Measurements from ENCODE around the gene ZDHHC1. TPM values are rescaled to one million over a fixed set of nuclear protein-coding genes. Genes with fewer than 3 reads are reported as not detected.

The ZDHHC1 gene
- total RNA-seq, 1 donor: 9.0 TPM

GRCh38 chr16:67433131-67433719 lies 16.9 kb upstream of the ZDHHC1 start:
- peaks cover 9% of the 10 kb centered on the region for H3K36me3 ChIP-seq (ENCODE audit: insufficient read depth, low read length)
- no peak overlapping the region for H2AFZ ChIP-seq (ENCODE audit: low read length)
- peaks cover 24% of the 10 kb centered on the region for H3K27me3 ChIP-seq (ENCODE audit: insufficient read depth, low read length)
- peaks cover 3% of the 10 kb centered on the region for H3K4me1 ChIP-seq (ENCODE audit: insufficient read depth, low read length)
- H3K9me3 ChIP-seq (ENCODE audit: low read depth, low read length): no peaks in the 10 kb centered on the region
- no peak overlapping the region for H3K4me2 ChIP-seq (ENCODE audit: insufficient read depth, low read length)
- TF ChIP-seq CTCF (IDR thresholded peaks at IDR 0.05; ENCODE audit: extremely low read depth, low read depth, low read length): no peak
- H3K79me2 ChIP-seq (ENCODE audit: insufficient read depth, low read length): no peaks in the 10 kb centered on the region
- H3K4me3 ChIP-seq (ENCODE audit: insufficient read depth, low read length): no peak overlapping the region
- H3K27ac ChIP-seq (ENCODE audit: low read depth, low read length): no peak overlapping the region
- peaks cover 17% of the 10 kb centered on the region for H4K20me1 ChIP-seq (ENCODE audit: insufficient read depth, low read length)
- peak; percentile 85 for DNase-seq (ENCODE audit: insufficient read length, low spot score, missing footprints)

- Histone ChIP-seq H3K36me3 (ENCODE audit: insufficient read depth, low read length) (peaks cover 2% of the 10 kb centered on the region), H3K27ac (ENCODE audit: low read depth, low read length) (no peak overlapping the region), H3K27me3 (ENCODE audit: insufficient read depth, low read length) (peaks cover 27% of the 10 kb centered on the region), H4K20me1 (ENCODE audit: insufficient read depth, low read length) (peaks cover 17% of the 10 kb centered on the region), H3K9me3 (ENCODE audit: low read depth, low read length) (no peaks in the 10 kb centered on the region), H2AFZ (ENCODE audit: low read length) (no peak overlapping the region), H3K4me1 (ENCODE audit: insufficient read depth, low read length) (peaks cover 3% of the 10 kb centered on the region), H3K4me2 (ENCODE audit: insufficient read depth, low read length) (no peak overlapping the region), H3K79me2 (ENCODE audit: insufficient read depth, low read length) (no peaks in the 10 kb centered on the region), H3K4me3 (ENCODE audit: insufficient read depth, low read length) (no peak overlapping the region)
- DNase-seq (ENCODE audit: insufficient read length, low spot score, missing footprints): peak; percentile 89
- no peak for TF ChIP-seq CTCF (IDR thresholded peaks at IDR 0.05; ENCODE audit: extremely low read depth, low read depth, low read length)
Observed at GRCh38 chr16:67432506-67432890, 16.2 kb upstream of the ZDHHC1 start.

GRCh38 chr16:67431775-67432505 lies 15.7 kb upstream of the ZDHHC1 start:
- H3K4me3 ChIP-seq (ENCODE audit: insufficient read depth, low read length): peak overlapping the region; percentile 46
- peaks cover 3% of the 10 kb centered on the region for H3K4me1 ChIP-seq (ENCODE audit: insufficient read depth, low read length)
- H3K27me3 ChIP-seq (ENCODE audit: insufficient read depth, low read length): peaks cover 27% of the 10 kb centered on the region
- no peaks in the 10 kb centered on the region for H3K79me2 ChIP-seq (ENCODE audit: insufficient read depth, low read length)
- H3K36me3 ChIP-seq (ENCODE audit: insufficient read depth, low read length): no peaks in the 10 kb centered on the region
- H4K20me1 ChIP-seq (ENCODE audit: insufficient read depth, low read length): peaks cover 17% of the 10 kb centered on the region
- H2AFZ ChIP-seq (ENCODE audit: low read length): no peak overlapping the region
- no peaks in the 10 kb centered on the region for H3K9me3 ChIP-seq (ENCODE audit: low read depth, low read length)
- peak; percentile 82 for DNase-seq (ENCODE audit: insufficient read length, low spot score, missing footprints)
- no peak overlapping the region for H3K27ac ChIP-seq (ENCODE audit: low read depth, low read length)
- peak overlapping the region; percentile 59 for H3K4me2 ChIP-seq (ENCODE audit: insufficient read depth, low read length)
- TF ChIP-seq CTCF (IDR thresholded peaks at IDR 0.05; ENCODE audit: extremely low read depth, low read depth, low read length): no peak

DNA sequence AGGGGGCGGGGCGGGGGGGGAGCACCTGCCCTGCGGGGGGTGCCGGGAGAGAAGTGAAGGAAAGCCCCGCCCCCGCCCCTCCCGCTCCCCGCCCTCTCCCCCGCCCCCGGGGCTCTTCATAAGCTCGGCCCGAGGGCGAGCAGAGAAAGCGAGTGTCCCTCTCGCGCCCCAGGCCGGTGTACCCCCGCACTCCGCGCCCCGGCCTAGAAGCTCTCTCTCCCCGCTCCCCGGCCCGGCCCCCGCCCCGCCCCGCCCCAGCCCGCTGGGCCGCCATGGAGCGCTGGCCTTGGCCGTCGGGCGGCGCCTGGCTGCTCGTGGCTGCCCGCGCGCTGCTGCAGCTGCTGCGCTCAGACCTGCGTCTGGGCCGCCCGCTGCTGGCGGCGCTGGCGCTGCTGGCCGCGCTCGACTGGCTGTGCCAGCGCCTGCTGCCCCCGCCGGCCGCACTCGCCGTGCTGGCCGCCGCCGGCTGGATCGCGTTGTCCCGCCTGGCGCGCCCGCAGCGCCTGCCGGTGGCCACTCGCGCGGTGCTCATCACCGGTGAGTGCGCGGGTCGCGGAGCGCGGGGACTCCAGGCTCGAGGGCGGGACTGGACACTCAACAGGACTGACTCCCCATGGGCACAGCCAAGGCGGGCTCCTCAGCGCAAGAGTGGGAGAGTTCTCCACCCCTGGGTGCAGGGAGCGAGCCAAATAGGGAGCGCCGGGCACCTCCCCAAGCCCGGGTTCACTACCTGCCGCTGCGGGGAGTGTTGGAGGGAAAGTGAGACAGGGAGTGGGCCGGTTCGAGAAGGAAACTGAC lies 14.9 kb upstream of the ZDHHC1 start, which contains the start of gene HSD11B2:
Gene HSD11B2 (plus strand): TSS at position 145 of the 798 bp plus-strand sequence. CDS start 128 bp downstream, at position 273.
- Histone ChIP-seq H4K20me1 (ENCODE audit: insufficient read depth, low read length) (peaks cover 17% of the 10 kb centered on the region), H2AFZ (ENCODE audit: low read length) (no peak within 1 kb of the TSS), H3K9me3 (ENCODE audit: low read depth, low read length) (no peaks in the 10 kb centered on the region), H3K27me3 (ENCODE audit: insufficient read depth, low read length) (peaks cover 27% of the 10 kb centered on the region), H3K4me1 (ENCODE audit: insufficient read depth, low read length) (peaks cover 3% of the 10 kb centered on the region), H3K36me3 (ENCODE audit: insufficient read depth, low read length) (no peaks in the 10 kb centered on the region), H3K27ac (ENCODE audit: low read depth, low read length) (no peak within 1 kb of the TSS), H3K79me2 (ENCODE audit: insufficient read depth, low read length) (no peaks in the 10 kb centered on the region), H3K4me2 (ENCODE audit: insufficient read depth, low read length) (peak within 1 kb of the TSS; percentile 70), H3K4me3 (ENCODE audit: insufficient read depth, low read length) (peak within 1 kb of the TSS; percentile 57)
- TF ChIP-seq CTCF (IDR thresholded peaks at IDR 0.05; ENCODE audit: extremely low read depth, low read depth, low read length): no peak
- peak; percentile 98 for DNase-seq (ENCODE audit: insufficient read length, low spot score, missing footprints)

All from osteoblast (primary cell).